Measurements from ENCODE around the gene SORBS1.

The SORBS1 gene

GRCh38 chr10:95558593-95559320, 2.4 kb downstream of the SORBS1 start:
- no peak for TF ChIP-seq ZNF274 (IDR thresholded peaks at IDR 0.05; ENCODE audit: low read depth, low read length)

GRCh38 chr10:95556994-95557767, 4.0 kb downstream of the SORBS1 start:
- TF ChIP-seq ZNF274 (IDR thresholded peaks at IDR 0.05; ENCODE audit: low read depth, low read length), result no peak
- H3K4me3 ChIP-seq (ENCODE audit: low read length), result no peak overlapping the region

More at GRCh38 chr10:95558593-95559320, 2.4 kb downstream of the SORBS1 start:
- no peak overlapping the region for H3K4me3 ChIP-seq (ENCODE audit: low read length)

- no peak overlapping the region for H3K4me3 ChIP-seq (ENCODE audit: low read length)
- no peak for TF ChIP-seq ZNF274 (IDR thresholded peaks at IDR 0.05; ENCODE audit: low read depth, low read length)
Observed at GRCh38 chr10:95553674-95554073, 7.5 kb downstream of the SORBS1 start.

- no peak overlapping the region for H3K4me3 ChIP-seq (ENCODE audit: low read length)
- no peak for TF ChIP-seq ZNF274 (IDR thresholded peaks at IDR 0.05; ENCODE audit: low read depth, low read length)
Observed at GRCh38 chr10:95552679-95553342, 8.4 kb downstream of the SORBS1 start.

- no peak for TF ChIP-seq ZNF274 (IDR thresholded peaks at IDR 0.05; ENCODE audit: low read depth, low read length)
- H3K4me3 ChIP-seq (ENCODE audit: low read length), result no peak overlapping the region
Observed at GRCh38 chr10:95550073-95550672, 11.0 kb downstream of the SORBS1 start.

GRCh38 chr10:95547791-95548435, 13.3 kb downstream of the SORBS1 start:
- no peak overlapping the region for H3K4me3 ChIP-seq (ENCODE audit: low read length)
- no peak for TF ChIP-seq ZNF274 (IDR thresholded peaks at IDR 0.05; ENCODE audit: low read depth, low read length)

GRCh38 chr10:95547197-95547596, 14.0 kb downstream of the SORBS1 start:
- H3K4me3 ChIP-seq (ENCODE audit: low read length), result no peak overlapping the region
- TF ChIP-seq ZNF274 (IDR thresholded peaks at IDR 0.05; ENCODE audit: low read depth, low read length), result no peak

- no peak overlapping the region for H3K4me3 ChIP-seq (ENCODE audit: low read length)
- TF ChIP-seq ZNF274 (IDR thresholded peaks at IDR 0.05; ENCODE audit: low read depth, low read length), result no peak
Observed at GRCh38 chr10:95545981-95546380, 15.2 kb downstream of the SORBS1 start.

GRCh38 chr10:95544783-95545500, 16.2 kb downstream of the SORBS1 start:
- H3K4me3 ChIP-seq (ENCODE audit: low read length), result no peak overlapping the region
- no peak for TF ChIP-seq ZNF274 (IDR thresholded peaks at IDR 0.05; ENCODE audit: low read depth, low read length)

- no peak overlapping the region for H3K4me3 ChIP-seq (ENCODE audit: low read length)
- no peak for TF ChIP-seq ZNF274 (IDR thresholded peaks at IDR 0.05; ENCODE audit: low read depth, low read length)
Observed at GRCh38 chr10:95543459-95543858, 17.7 kb downstream of the SORBS1 start.

- no peak overlapping the region for H3K4me3 ChIP-seq (ENCODE audit: low read length)
- TF ChIP-seq ZNF274 (IDR thresholded peaks at IDR 0.05; ENCODE audit: low read depth, low read length), result no peak
Observed at GRCh38 chr10:95542761-95543160, 18.4 kb downstream of the SORBS1 start.

GRCh38 chr10:95542330-95542729, 18.8 kb downstream of the SORBS1 start:
- TF ChIP-seq ZNF274 (IDR thresholded peaks at IDR 0.05; ENCODE audit: low read depth, low read length), result no peak

GRCh38 chr10:95540514-95541052, 20.6 kb downstream of the SORBS1 start:
- TF ChIP-seq ZNF274 (IDR thresholded peaks at IDR 0.05; ENCODE audit: low read depth, low read length), result no peak
- no peak overlapping the region for H3K4me3 ChIP-seq (ENCODE audit: low read length)

More at GRCh38 chr10:95542330-95542729, 18.8 kb downstream of the SORBS1 start:
- no peak overlapping the region for H3K4me3 ChIP-seq (ENCODE audit: low read length)

All from GM08714 (cell line).